Measurements from ENCODE around the gene HMCN2. TPM values are rescaled to one million over a fixed set of nuclear protein-coding genes. Genes with fewer than 3 reads are reported as not detected.

The HMCN2 gene
- total RNA-seq, 2 experiments from 2014 or later: not detected

DNA sequence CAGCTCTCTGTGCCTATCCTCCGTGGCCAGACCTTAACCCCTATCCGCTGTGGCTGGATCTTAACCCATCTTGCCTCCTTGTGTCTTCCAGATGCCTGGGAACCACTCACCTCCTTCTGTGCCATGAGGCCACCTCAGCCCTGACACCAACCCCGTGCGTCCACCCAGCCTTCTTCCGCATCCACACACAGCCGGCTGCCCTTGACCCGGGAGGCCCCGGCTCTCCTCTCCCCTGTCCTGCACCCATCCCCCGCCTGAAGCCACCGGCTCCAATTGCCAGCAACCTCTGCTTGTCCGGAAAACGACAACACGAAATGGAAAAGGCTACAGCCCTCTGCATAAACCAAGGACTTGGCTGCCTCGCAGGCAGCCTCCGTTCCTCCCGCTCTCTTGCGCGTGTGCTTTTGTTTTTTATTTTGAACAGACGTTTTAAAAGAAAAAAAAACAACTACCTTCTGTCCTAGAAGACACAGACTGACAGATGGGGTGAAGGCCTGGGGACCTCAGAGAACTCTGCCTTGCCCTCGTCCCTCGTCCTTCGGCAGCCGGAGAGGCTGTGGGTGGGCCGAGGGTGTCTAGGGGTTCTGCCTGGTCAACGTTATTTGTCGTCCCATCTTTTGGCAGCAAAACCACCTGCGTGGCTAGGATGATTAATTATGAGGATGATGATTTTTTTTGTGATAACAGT is 32.5 kb upstream of the HMCN2 start:
- H3K27ac Mint-ChIP-seq: no peak overlapping the region
- no peak overlapping the region for H3K4me3 Mint-ChIP-seq
- peaks cover 2% of the 10 kb centered on the region for H3K36me3 Mint-ChIP-seq (ENCODE audit: low read depth)
- no peaks in the 10 kb centered on the region for H3K27me3 Mint-ChIP-seq (ENCODE audit: low read depth)
- ChIA-PET POLR2A (no interaction called here), CTCF (interaction anchor here (0.7 kb wide), 1 partner anchor 411 kb away, joined by 4 read pairs; no protein-coding TSS in a partner anchor)
- DNase-seq (no peak), ATAC-seq (no peak)
- H3K9me3 Mint-ChIP-seq (ENCODE audit: insufficient read depth): no peaks in the 10 kb centered on the region
- H3K4me1 Mint-ChIP-seq (ENCODE audit: low read depth): peaks cover 8% of the 10 kb centered on the region

DNA sequence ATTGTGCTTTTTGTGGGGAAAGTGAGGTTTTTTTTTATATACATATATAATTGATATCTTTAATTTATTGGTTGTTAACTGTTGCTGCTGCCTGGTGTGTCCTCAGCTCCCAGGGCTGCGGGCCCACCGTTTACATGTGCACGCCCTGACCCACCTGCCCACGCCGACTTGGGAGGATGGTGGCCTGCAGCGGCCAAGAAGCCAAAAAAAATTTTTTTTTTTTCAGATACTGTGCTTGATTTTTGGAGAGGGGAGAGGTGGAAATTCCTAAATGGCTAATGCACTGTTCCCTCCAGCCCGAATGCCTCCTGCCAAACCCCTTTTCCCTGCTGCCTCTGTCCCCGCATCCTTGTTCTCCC is 32.0 kb upstream of the HMCN2 start:
- POLR2A ChIA-PET: no interaction called here
- no peak for ATAC-seq
- Mint-ChIP-seq H3K36me3 (ENCODE audit: low read depth) (peaks cover 2% of the 10 kb centered on the region), H3K9me3 (ENCODE audit: insufficient read depth) (no peaks in the 10 kb centered on the region), H3K27me3 (ENCODE audit: low read depth) (no peaks in the 10 kb centered on the region), H3K27ac (no peak overlapping the region), H3K4me3 (no peak overlapping the region), H3K4me1 (ENCODE audit: low read depth) (peaks cover 8% of the 10 kb centered on the region)
- no peak for DNase-seq
- CTCF ChIA-PET: interaction anchor here (0.7 kb wide), 1 partner anchor 412 kb away, joined by 4 read pairs; no protein-coding TSS in a partner anchor

DNA sequence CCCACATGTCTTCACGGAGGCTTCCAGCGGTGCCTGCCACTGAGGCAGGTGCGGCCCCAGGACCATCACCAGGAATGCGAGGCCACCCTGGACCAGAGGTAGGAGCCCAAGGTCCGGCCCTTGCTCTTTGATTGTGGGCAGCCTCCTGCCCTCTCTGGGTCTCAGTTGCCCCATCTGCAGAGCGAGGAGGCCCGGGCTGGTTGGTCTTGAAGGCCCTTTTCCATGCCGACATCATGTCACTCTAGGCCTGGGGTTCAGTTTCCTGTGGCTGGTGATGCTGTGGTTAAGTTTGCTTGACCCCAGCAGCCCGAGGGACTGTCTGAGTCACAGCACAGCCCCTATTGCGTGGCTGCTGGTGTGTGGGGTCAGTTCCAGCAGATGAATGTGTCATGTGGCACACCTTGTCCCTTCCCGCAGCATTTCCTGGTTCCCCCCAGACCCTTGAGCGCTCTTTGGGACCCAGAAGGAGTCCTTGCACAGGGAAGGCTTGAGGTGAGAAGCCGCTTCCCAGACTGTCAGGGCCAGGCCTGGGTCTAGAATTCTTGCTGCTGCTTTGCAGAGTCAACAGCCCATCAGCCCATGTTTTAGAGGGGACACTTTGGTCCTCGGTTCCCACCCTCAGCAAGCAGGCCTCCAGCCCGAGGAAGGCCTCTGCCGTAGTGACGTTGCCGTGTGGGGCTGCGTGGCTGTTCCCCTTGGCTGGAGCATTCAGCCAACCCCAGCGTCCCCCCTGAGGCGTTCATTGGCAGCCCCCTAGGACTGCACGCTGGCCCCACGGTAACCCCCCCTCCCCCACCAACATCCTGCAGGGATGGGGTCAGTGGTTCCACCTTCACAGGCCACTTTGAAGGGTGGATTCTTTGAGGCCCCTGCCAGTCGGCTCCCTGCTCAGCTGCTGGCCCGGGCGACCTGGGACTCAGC is 31.0 kb upstream of the HMCN2 start:
- Mint-ChIP-seq H3K27ac (no peak overlapping the region), H3K4me3 (no peak overlapping the region), H3K27me3 (ENCODE audit: low read depth) (no peaks in the 10 kb centered on the region), H3K9me3 (ENCODE audit: insufficient read depth) (no peaks in the 10 kb centered on the region), H3K4me1 (ENCODE audit: low read depth) (peaks cover 14% of the 10 kb centered on the region), H3K36me3 (ENCODE audit: low read depth) (peaks cover under 1% of the 10 kb centered on the region)
- DNase-seq (no peak), ATAC-seq (no peak)
- POLR2A ChIA-PET: no interaction called here
- CTCF ChIA-PET: interaction anchor here (2.1 kb wide), 1 partner anchor 127 kb away, joined by 36 read pairs; no protein-coding TSS in a partner anchor

DNA sequence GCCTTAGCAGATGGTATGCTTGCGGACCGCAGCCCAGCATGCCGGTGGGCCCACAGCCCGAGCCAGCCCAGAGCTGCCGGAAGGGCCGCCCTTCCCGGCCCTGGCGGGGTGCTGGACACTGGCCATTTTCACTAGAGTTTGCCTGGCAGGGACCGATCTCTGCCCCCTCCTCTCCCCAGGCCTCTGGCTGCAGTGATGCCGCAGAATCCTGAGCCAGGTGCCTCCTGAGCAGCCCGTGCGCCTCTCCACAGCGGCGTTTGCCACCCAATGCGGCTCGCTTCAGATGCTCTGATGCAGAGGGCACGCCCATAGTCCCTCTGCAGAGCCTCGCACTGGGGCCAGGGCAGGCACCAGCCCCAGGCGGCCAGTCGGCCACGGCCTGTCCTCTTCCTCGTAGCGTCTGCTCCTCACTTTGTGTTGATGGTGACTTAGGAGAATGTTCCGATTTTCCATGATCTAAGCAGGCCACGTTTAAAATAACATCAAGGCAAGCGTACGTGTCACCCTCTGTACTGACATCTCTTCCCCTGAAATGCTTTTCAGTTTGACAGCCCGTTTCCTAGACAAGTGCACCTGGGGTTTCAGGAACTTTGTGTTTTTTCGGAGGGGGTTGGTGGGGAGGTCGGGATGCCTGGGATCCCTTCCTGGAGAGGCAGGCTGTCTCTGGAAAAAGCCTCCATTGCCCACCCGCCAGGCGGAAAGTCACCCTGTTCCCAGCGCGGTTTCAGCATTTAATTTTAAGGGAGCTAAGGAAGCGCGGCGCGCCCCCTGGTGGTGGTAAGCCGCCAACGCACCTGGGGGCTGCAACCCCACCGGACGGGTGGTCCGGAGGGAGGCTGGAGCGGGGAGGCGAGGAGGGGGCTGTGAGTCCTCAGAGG is 29.8 kb upstream of the HMCN2 start:
- Mint-ChIP-seq H3K4me1 (ENCODE audit: low read depth) (peaks cover 26% of the 10 kb centered on the region), H3K9me3 (ENCODE audit: insufficient read depth) (no peaks in the 10 kb centered on the region), H3K27ac (no peak overlapping the region), H3K36me3 (ENCODE audit: low read depth) (no peaks in the 10 kb centered on the region), H3K4me3 (no peak overlapping the region), H3K27me3 (ENCODE audit: low read depth) (no peaks in the 10 kb centered on the region)
- ATAC-seq: peak; percentile 60
- CTCF ChIA-PET: interaction anchor here (0.6 to 2.1 kb wide), 14 partner anchors 8 to 135 kb away, joined by 3 to 36 read pairs (median 4); no protein-coding TSS in a partner anchor
- POLR2A ChIA-PET: no interaction called here
- DNase-seq: peak; percentile 73

DNA sequence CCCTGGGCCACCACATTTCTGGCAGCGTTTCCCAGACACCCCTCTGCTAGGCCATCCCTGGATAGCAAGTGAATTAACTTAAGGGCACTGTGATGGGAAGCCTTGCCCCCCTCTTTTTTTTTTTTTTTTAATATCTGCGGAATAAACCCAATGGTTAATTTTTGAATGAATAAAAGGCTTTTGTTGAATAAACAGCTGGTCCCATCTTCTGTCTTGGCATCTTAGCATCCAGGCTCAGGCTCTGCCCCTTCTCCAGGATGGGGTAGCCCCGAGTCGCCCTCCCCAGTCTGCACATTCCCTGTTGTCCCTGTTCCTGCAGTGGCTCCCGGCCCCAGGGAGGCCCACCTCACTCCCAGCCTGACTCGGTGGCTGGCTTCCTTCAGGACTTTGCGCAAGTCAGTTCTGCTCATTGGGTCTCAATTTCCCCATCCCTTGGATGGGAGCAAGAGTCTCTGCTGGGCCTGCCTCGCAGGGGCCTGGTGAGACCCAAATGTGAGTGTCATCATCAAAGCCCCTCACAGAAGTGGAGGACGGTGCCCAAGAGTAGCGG is 29.0 kb upstream of the HMCN2 start:
- Mint-ChIP-seq H3K4me1 (ENCODE audit: low read depth) (peaks cover 33% of the 10 kb centered on the region), H3K27ac (no peak overlapping the region), H3K9me3 (ENCODE audit: insufficient read depth) (no peaks in the 10 kb centered on the region), H3K27me3 (ENCODE audit: low read depth) (no peaks in the 10 kb centered on the region), H3K36me3 (ENCODE audit: low read depth) (no peaks in the 10 kb centered on the region), H3K4me3 (no peak overlapping the region)
- ChIA-PET POLR2A (no interaction called here), CTCF (interaction anchor here (0.7 to 2.1 kb wide), 13 partner anchors 9 to 136 kb away, joined by 3 to 36 read pairs (median 3); no protein-coding TSS in a partner anchor)
- DNase-seq: no peak
- ATAC-seq: no peak

- peaks cover 35% of the 10 kb centered on the region for H3K4me1 Mint-ChIP-seq (ENCODE audit: low read depth)
- H3K9me3 Mint-ChIP-seq (ENCODE audit: insufficient read depth): no peaks in the 10 kb centered on the region
- no peak for ATAC-seq
- H3K4me3 Mint-ChIP-seq: no peak overlapping the region
- H3K36me3 Mint-ChIP-seq (ENCODE audit: low read depth): no peaks in the 10 kb centered on the region
- no peak for DNase-seq
- no peak overlapping the region for H3K27ac Mint-ChIP-seq
- no peaks in the 10 kb centered on the region for H3K27me3 Mint-ChIP-seq (ENCODE audit: low read depth)
- POLR2A ChIA-PET: no interaction called here
- CTCF ChIA-PET: interaction anchor here (1.2 to 7.5 kb wide), 8 partner anchors 13 to 130 kb away, joined by 3 to 81 read pairs (median 8); no protein-coding TSS in a partner anchor
Observed at GRCh38 chr9:130237076-130237475, 28.5 kb upstream of the HMCN2 start.

DNA sequence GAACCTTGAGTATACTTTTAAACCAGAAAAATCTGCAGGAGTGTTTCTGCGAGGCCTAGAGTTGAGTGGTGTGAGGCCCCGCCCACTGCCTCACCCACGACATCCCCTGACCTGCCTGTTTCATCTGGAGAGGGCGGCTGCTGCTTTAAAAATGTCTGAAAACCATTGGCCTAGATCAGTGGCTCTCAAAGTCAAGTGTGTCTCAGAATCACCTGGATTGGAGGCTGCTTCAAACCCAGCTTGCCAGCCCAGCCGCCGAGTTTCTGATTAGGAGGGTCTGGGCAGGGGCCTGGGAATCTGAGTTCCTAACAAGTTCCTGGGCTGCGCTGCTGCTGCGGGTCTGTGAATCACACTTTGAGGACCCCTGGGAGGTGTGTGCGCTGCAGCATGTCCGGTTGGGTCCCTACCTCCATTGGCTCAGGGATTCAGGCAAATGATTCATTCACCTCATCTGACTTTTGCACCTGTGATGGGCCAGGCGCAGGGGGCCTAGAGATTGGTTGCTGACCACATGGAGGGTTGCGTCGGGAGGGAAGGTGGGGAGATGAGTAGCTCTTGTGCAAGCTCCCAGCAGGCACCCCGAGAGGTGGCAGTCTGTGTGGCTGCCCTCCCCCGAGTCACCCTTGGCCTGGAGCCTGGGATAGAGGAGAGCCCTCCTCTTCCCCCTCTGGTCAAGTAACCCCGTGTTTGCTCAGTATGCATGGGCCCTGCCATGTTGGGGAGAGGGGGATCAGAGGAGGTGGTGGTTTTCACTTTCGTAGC is 27.6 kb upstream of the HMCN2 start:
- Mint-ChIP-seq H3K4me1 (ENCODE audit: low read depth) (peaks cover 39% of the 10 kb centered on the region), H3K9me3 (ENCODE audit: insufficient read depth) (no peaks in the 10 kb centered on the region), H3K27me3 (ENCODE audit: low read depth) (no peaks in the 10 kb centered on the region), H3K27ac (no peak overlapping the region), H3K36me3 (ENCODE audit: low read depth) (no peaks in the 10 kb centered on the region), H3K4me3 (no peak overlapping the region)
- no peak for DNase-seq
- ChIA-PET POLR2A (no interaction called here), CTCF (interaction anchor here (2.0 to 7.5 kb wide), 2 partner anchors 14 to 131 kb away, joined by 5 to 81 read pairs; no protein-coding TSS in a partner anchor)
- ATAC-seq: no peak

DNA sequence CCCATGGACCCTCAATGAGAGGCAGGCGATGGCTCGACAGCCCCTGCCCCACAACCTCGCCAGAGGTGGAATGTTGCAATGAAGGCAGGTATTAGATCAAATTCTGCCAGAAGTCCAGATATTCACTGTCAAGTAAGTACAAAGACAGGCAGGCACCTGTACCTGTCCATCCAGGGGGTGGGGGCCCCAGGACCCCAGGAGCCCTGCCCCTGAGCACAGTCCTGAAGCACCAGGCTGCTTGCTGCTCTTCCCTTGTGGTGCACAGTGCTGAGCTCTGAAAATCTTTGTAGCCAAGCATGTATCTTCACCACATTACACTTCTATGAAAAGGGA is 26.2 kb upstream of the HMCN2 start:
- Mint-ChIP-seq H3K27ac (no peak overlapping the region), H3K4me3 (no peak overlapping the region), H3K27me3 (ENCODE audit: low read depth) (no peaks in the 10 kb centered on the region), H3K9me3 (ENCODE audit: insufficient read depth) (no peaks in the 10 kb centered on the region), H3K36me3 (ENCODE audit: low read depth) (no peaks in the 10 kb centered on the region), H3K4me1 (ENCODE audit: low read depth) (peaks cover 44% of the 10 kb centered on the region)
- ATAC-seq (no peak), DNase-seq (no peak)
- ChIA-PET POLR2A (interaction anchor here (1.0 kb wide), 1 partner anchor 34 kb away, joined by 3 read pairs; no protein-coding TSS in a partner anchor), CTCF (interaction anchor here (1.6 to 7.5 kb wide), 2 partner anchors 10 to 132 kb away, joined by 6 to 81 read pairs; no protein-coding TSS in a partner anchor)

DNA sequence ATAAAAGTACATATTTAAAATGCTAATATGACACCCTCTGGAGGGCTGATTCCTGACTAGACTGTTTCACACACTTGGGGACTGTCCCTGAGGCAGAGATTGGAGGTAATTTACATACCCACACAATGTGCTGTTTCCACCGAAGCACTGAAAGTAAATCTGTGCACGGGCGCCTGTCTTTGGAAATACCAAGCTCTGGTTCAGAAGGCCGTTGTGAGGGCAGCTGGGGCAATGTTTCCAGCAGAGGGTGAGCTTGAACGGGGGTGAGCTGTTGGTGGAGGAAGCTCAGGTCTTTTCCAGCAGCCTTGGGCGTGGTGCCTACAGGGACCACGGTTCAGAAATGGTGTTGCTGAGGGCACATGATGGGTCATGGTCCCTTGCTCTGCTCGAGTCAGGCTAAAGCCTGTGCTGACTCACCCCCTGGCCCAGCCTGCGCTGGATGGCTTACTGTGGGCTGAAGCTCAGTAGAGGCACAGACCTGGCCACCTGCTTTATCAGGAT is 25.8 kb upstream of the HMCN2 start:
- Mint-ChIP-seq H3K27ac (no peak overlapping the region), H3K4me1 (ENCODE audit: low read depth) (peaks cover 44% of the 10 kb centered on the region), H3K9me3 (ENCODE audit: insufficient read depth) (no peaks in the 10 kb centered on the region), H3K36me3 (ENCODE audit: low read depth) (no peaks in the 10 kb centered on the region), H3K4me3 (no peak overlapping the region), H3K27me3 (ENCODE audit: low read depth) (no peaks in the 10 kb centered on the region)
- DNase-seq (peak; percentile 31), ATAC-seq (no peak)
- ChIA-PET POLR2A (interaction anchor here (1.0 kb wide), 1 partner anchor 35 kb away, joined by 3 read pairs; no protein-coding TSS in a partner anchor), CTCF (interaction anchor here (1.3 to 7.5 kb wide), 3 partner anchors 9 to 133 kb away, joined by 4 to 81 read pairs (median 6); no protein-coding TSS in a partner anchor)

GRCh38 chr9:130240410-130241197 is 25.0 kb upstream of the HMCN2 start:
- Mint-ChIP-seq H3K27ac (no peak overlapping the region), H3K27me3 (ENCODE audit: low read depth) (no peaks in the 10 kb centered on the region), H3K36me3 (ENCODE audit: low read depth) (no peaks in the 10 kb centered on the region), H3K9me3 (ENCODE audit: insufficient read depth) (no peaks in the 10 kb centered on the region), H3K4me3 (no peak overlapping the region), H3K4me1 (ENCODE audit: low read depth) (peaks cover 44% of the 10 kb centered on the region)
- peak; percentile 51 for DNase-seq
- POLR2A ChIA-PET: interaction anchor here (1.0 kb wide), 1 partner anchor 36 kb away, joined by 3 read pairs; no protein-coding TSS in a partner anchor
- CTCF ChIA-PET: interaction anchor here (1.3 to 7.5 kb wide), 4 partner anchors 9 to 133 kb away, joined by 3 to 81 read pairs (median 5); no protein-coding TSS in a partner anchor
- ATAC-seq: peak; percentile 35

Data from activated CD8-positive, alpha-beta T cell treated with anti-CD3 and anti-CD28 coated beads, Interleukin-2, amount 10 ng/mL, durations not matched to agents 7 days and 5 days (primary cell).